Esophagus muscularis mucosa (tissue), 3 donors: Measurements from ENCODE around the gene C2CD4D.

Experiments
- POLR2A ChIP-seq: fragments of 450-650 bp; IDR thresholded peaks from one replicate; pipeline ENCODE4 v1.6.1; 2017; ENCODE audit warnings: antibody characterized with exemption, moderate library complexity, mild to moderate bottlenecking, low read depth
- POLR2AphosphoS5 ChIP-seq, 2 donors: sonication (generic); formaldehyde crosslinking; IDR thresholded peaks; one replicate each; pipeline ENCODE4 v1.6.1; 2017; ENCODE audit warnings: antibody characterized with exemption in 2 of 2
- TF ChIP-seq, protein P1 (sequence below), 3 experiments: fragments of 200-600 bp in 2 of 3; fragments of 450-650 bp in 1 of 3; sonication (generic) in 2 of 3; IDR thresholded peaks; one replicate each; pipeline ENCODE4 v1.5.1; 2017 to 2019; ENCODE audit warnings: antibody characterized with exemption in 3 of 3, mild to moderate bottlenecking in 2 of 3, moderate library complexity in 1 of 3

DNA sequence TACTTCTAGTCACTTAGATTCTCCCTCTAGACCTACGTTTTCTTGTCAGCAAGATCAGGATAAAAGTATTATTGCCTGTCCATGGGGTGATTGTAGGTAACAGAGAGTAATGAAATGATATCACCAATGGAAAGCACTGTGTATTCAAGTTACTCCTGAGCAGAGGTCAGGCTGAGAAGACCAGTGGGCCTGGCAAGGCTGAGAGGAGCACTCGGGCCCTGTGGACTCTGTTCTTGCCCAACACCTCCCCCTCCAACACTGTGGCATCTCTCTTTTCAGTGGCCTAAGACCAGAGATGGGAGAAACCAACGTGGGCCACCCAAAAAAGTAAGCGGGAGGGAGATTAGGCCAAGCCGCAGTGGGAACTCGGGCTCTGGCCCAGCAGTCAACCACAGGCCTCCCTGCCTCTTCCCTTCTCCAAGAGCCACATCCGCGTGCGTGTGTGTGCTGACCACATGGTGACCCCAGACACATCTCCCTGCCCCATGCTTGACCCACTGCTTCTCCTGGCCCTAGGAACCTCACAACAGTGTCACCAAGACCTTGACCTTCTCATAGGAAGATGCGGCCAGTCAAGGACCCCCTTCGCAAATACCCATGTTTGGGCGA, 20.3 kb downstream of the C2CD4D start:
- TF ChIP-seq, protein P1, sequence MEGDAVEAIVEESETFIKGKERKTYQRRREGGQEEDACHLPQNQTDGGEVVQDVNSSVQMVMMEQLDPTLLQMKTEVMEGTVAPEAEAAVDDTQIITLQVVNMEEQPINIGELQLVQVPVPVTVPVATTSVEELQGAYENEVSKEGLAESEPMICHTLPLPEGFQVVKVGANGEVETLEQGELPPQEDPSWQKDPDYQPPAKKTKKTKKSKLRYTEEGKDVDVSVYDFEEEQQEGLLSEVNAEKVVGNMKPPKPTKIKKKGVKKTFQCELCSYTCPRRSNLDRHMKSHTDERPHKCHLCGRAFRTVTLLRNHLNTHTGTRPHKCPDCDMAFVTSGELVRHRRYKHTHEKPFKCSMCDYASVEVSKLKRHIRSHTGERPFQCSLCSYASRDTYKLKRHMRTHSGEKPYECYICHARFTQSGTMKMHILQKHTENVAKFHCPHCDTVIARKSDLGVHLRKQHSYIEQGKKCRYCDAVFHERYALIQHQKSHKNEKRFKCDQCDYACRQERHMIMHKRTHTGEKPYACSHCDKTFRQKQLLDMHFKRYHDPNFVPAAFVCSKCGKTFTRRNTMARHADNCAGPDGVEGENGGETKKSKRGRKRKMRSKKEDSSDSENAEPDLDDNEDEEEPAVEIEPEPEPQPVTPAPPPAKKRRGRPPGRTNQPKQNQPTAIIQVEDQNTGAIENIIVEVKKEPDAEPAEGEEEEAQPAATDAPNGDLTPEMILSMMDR (IDR thresholded peaks at IDR 0.05): no peak
- TF ChIP-seq POLR2A (no peak), POLR2AphosphoS5 (IDR thresholded peaks at IDR 0.05) (no peak)
